Endothelial cell of umbilical vein (primary cell): ENCODE results near the gene IQCE. TPM values are rescaled to one million over a fixed set of nuclear protein-coding genes. Genes with fewer than 3 reads are reported as not detected.
A peak's percentile ranks its signal among the peaks of the same experiment; 100 is the strongest.
"Not testable (repeated sequence)": the region's sequence is repeated elsewhere in the genome, so short reads cannot be mapped to it uniquely, and the experiment has no call there.

ENCODE experiments used
- BruUV-seq: library from RNA; stranded (reverse); fragments of 400-500 nt; replicated peaks from 2 replicates; lab custom pipeline; 2021; lab: Mats Ljungman, UMichigan
- CTCF ChIA-PET: fragments of 300-600, 350-600 bp; sonication (Branson Sonifier 250); formaldehyde crosslinking; loops from one replicate; lab custom pipeline; 2021; ENCODE audit warnings: antibody characterized with exemption, inconsistent platforms; lab: Charles Lee
- POLR2A ChIA-PET: fragments of 300-600, 350-600 bp; sonication (Branson Sonifier 250); formaldehyde crosslinking; loops from one replicate; lab custom pipeline; 2021; ENCODE audit warnings: antibody characterized with exemption, inconsistent platforms; lab: Charles Lee
- DNase-seq: peaks from one replicate; pipeline ENCODE4 v3.0.0-alpha.2; 2011; ENCODE audit warnings: low read depth, low spot score
- FAIRE-seq: peaks from 2 replicates; lab custom pipeline; 2011; peaks lifted over from hg19 to GRCh38; lab: Jason Lieb, UNC
- H2AFZ ChIP-seq: 2 replicates; pipeline ENCODE4 v1.6.0; 2012; ENCODE audit warnings: low read depth, low read length, control low read depth, inconsistent platforms
- H3K27ac ChIP-seq: 2 replicates; pipeline ENCODE4 v1.5.1; 2011; ENCODE audit warnings: low read depth, mild to moderate bottlenecking, control low read depth, low read length, moderate library complexity; ENCODE audit not compliant: insufficient read depth
- H3K27me3 ChIP-seq, 2 experiments: 2 replicates each; pipeline versions ENCODE4 v1.6.0 to v1.6.1; 2011; ENCODE audit warnings: low read length in 2 of 2, mixed read lengths in 1 of 2; ENCODE audit not compliant: control insufficient read depth in 2 of 2, insufficient read depth in 2 of 2
- H3K36me3 ChIP-seq, 2 experiments: 2 replicates in 1 of 2; 3 replicates in 1 of 2; pipeline ENCODE4 v1.5.1; 2011; ENCODE audit warnings: low read length in 2 of 2, mild to moderate bottlenecking in 1 of 2, moderate library complexity in 1 of 2; ENCODE audit not compliant: control insufficient read depth in 2 of 2, insufficient read depth in 2 of 2; ENCODE audit errors: extremely low read depth in 1 of 2
- H3K4me1 ChIP-seq: 3 replicates; pipeline ENCODE4 v1.5.1; 2011; ENCODE audit warnings: mild to moderate bottlenecking, low read length; ENCODE audit not compliant: control insufficient read depth, insufficient read depth; ENCODE audit errors: extremely low read depth
- H3K4me2 ChIP-seq: 2 replicates; pipeline ENCODE4 v1.6.1; 2011; ENCODE audit warnings: low read length, control low read depth, mixed read lengths; ENCODE audit not compliant: insufficient read depth
- H3K4me3 ChIP-seq, 3 experiments: fragments of 200-600 bp in 1 of 3; sonication (generic), shearing (Covaris generic) in 1 of 3; replicated peaks in 1 of 3; 2 replicates each; pipeline ENCODE4 v1.5.1; 2011 to 2016; ENCODE audit warnings: control low read depth in 3 of 3, low read length in 3 of 3, mild to moderate bottlenecking in 2 of 3, inconsistent platforms in 1 of 3, low read depth in 1 of 3, moderate library complexity in 1 of 3; ENCODE audit not compliant: insufficient read depth in 1 of 3
- H3K79me2 ChIP-seq: 2 replicates; pipeline ENCODE4 v1.6.0; 2012; ENCODE audit warnings: low read length, inconsistent platforms; ENCODE audit not compliant: control insufficient read depth, insufficient read depth
- H3K9ac ChIP-seq: replicated peaks from 2 replicates; pipeline ENCODE3; 2011; ENCODE audit warnings: low read length, control low read depth; ENCODE audit not compliant: insufficient read depth; ENCODE audit errors: extremely low read depth
- H3K9me1 ChIP-seq: replicated peaks from 3 replicates; pipeline ENCODE4 v1.6.0; 2011; ENCODE audit warnings: mild to moderate bottlenecking, low read length; ENCODE audit not compliant: control insufficient read depth, insufficient read depth; ENCODE audit errors: extremely low read depth
- H3K9me3 ChIP-seq: replicated peaks from 2 replicates; pipeline ENCODE4 v1.5.1; 2012; ENCODE audit warnings: low read length, inconsistent platforms; ENCODE audit not compliant: control insufficient read depth, insufficient read depth
- H4K20me1 ChIP-seq: replicated peaks from 2 replicates; pipeline ENCODE3; 2011; ENCODE audit warnings: mild to moderate bottlenecking, low read length; ENCODE audit not compliant: control insufficient read depth, insufficient read depth; ENCODE audit errors: extremely low read depth
- FOS ChIP-seq: IDR thresholded peaks from 2 replicates; pipeline ENCODE4 v1.6.1; 2011; ENCODE audit warnings: mild to moderate bottlenecking, low read length, moderate library complexity, borderline replicate concordance; ENCODE audit not compliant: insufficient read depth
- POLR2AphosphoS5 ChIP-seq: IDR thresholded peaks from 2 replicates; pipeline ENCODE4 v1.6.1; 2012; ENCODE audit warnings: low read depth, mild to moderate bottlenecking, control low read depth, low read length, moderate library complexity; ENCODE audit not compliant: insufficient read depth
- dilution Hi-C: fragments of 300-500 bp; cut with MboI; formaldehyde crosslinking; loops from one replicate; pipeline ENCODE4 v1.15.0; 2019; ENCODE audit warnings: low sequenced_read_pairs; ENCODE audit not compliant: extremely low pct_ligation_motif_present
- intact Hi-C: fragments of 100-400 bp; cut with micrococcal nuclease; formaldehyde crosslinking; loops from one replicate; pipeline ENCODE4 v1.10.0; 2022
- polyA plus RNA-seq, 4 experiments: library from polyadenylated mRNA; depleted of rRNA in 3 of 4; stranded (reverse) in 3 of 4; unstranded in 1 of 4; fragments of >200 nt; gene quantifications; 2 replicates each; pipeline versions ENCODE4 v1.2.1 to v1.2.3, GENCODE V29; 2011 to 2012; ENCODE audit warnings: missing spikeins in 1 of 4
- total RNA-seq: library from RNA; stranded (reverse); gene quantifications from 2 replicates; pipeline ENCODE4 v1.2.3, GENCODE V29; 2021

The IQCE gene
- total and polyA plus RNA-seq, 2 donors (not counting 3 experiments of a cell fraction or from before 2014, with no cell fraction given), result 4.9 to 14.5 TPM

DNA sequence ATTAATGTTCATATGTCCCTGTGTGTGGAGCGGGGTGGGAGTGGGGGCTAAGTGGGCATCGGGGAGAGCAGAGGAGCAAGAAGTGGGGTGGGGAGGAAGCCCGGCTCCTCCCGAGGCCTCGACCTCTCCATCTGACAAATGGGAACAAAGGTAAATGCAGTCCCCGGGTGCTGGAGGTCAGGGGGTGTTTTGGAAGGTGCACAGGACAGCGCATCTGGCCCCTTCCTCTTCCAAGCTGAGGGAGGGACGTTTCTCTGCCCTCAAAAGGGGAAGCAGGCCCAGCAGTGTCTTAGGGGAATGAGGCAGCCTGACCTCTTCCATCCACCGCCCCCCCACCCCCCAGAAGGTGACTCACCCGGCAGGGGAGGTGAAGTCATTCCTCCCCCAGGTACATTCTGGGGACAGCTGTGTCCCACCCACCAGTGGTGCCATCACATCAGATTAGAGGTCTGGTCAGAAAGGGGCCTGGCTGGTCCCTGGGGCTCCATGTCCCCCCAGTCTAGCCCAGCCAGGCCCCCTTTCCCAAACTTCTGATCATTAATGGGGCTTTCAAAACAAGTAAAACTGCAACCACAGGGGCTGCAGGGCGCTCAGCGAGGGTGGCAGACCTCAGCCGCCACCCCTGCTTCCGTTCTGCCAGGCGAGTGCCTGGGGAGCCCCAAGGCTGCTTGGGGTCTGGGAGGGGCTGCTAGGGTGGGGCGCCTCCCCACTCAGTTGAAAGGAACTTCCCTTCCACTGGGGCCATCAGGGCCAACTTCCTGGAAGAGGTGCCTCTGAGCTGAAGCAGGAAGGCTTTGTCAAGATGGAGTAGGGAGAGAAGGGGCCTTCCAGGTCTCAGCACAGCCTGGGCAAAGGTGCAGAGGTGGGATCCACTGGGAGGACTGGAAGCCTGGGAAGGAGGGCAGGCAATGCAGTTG lies 28.4 kb upstream of the IQCE start:
- Histone ChIP-seq H3K4me1 (peaks cover 31% of the 10 kb centered on the region), H2AFZ (no peak overlapping the region), H3K9ac (peak overlapping the region; percentile 36), H3K36me3 (no peaks in the 10 kb centered on the region), H3K27ac (peak overlapping the region; percentile 24), H4K20me1 (no peaks in the 10 kb centered on the region), H3K27me3 (no peaks in the 10 kb centered on the region), H3K4me3 (no peak overlapping the region), H3K9me3 (no peaks in the 10 kb centered on the region), H3K79me2 (no peaks in the 10 kb centered on the region), H3K4me2 (peak overlapping the region; percentile 20), H3K9me1 (no peaks in the 10 kb centered on the region)
- TF ChIP-seq FOS (peak; percentile 59), POLR2AphosphoS5 (no peak)
- DNase-seq, result no peak
- intact Hi-C loops (no loop called here), dilution Hi-C loops (no loop called here)
- BruUV-seq, result no TSS peak
- CTCF ChIA-PET, result interaction anchor here (0.7 kb wide), 1 partner anchor 101 kb away, joined by 3 read pairs; no protein-coding TSS in a partner anchor
- POLR2A ChIA-PET, result no interaction called here
- FAIRE-seq, result peak; percentile 4

DNA sequence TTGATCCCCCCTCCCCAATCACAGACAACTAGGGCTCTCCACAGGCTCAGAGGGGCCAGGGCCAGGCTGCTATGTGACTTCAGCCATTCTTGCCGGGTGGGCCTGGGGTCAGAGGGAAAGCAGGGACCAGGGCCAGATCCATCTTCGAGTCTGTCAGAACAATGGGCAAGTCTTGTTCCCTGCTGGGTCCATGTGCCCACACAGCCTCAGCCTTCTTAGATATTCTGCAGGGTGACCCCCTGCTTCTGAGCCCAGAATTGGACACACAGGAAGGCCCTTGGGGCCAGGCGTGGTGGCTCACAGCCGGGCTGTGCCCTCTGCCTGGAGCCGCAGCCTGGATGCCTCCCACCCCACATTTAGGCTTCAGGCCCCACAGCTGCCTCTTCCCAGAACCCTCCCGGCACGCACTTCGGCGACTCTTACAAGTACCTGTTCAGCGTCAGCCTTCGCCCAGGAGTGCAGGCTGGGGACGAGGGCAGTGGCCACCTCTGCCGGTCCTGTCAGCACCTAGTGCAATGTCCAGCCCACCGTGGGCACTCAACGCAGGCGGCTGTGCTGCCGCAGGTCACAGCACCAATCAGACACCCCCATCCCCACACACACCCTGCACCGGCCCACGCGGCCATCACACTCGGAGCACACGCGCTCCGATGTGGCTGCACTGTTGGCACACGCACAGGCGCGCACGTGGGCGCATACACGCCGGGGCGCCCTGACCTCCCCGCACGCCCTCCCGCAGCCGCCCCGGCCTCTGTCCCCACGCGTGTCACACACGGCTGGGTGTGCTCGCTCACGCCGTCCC lies 27.6 kb upstream of the IQCE start:
- H3K27ac ChIP-seq, H3K36me3 ChIP-seq, CTCF ChIA-PET, H3K27me3 ChIP-seq, H3K79me2 ChIP-seq, POLR2A ChIA-PET, intact Hi-C loops, BruUV-seq, DNase-seq, H3K9me3 ChIP-seq, H3K4me2 ChIP-seq, H3K9me1 ChIP-seq, H4K20me1 ChIP-seq, H3K9ac ChIP-seq, H2AFZ ChIP-seq, dilution Hi-C loops, H3K4me3 ChIP-seq: not testable (repeated sequence)
- peaks cover 31% of the 10 kb centered on the region for H3K4me1 ChIP-seq
- FAIRE-seq, result peak; percentile 57

DNA sequence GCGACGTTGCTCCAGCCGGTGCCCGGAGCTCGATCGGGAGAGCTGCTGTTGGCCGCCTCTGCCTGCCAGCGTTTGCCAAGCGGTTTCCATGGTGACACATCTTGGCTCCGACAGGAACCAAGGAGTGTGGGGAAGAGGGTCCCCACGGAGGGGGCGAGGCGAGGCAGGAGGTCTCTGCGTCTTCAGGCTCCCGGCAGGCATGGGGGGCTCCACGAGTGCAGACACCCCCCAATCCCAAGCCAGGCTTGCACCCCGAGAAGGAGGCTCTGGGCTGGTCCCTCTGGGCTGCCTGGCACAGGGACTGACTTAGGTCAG lies 27.0 kb upstream of the IQCE start:
- H3K36me3 ChIP-seq, H4K20me1 ChIP-seq, DNase-seq, dilution Hi-C loops, H3K4me2 ChIP-seq, H3K9ac ChIP-seq, intact Hi-C loops, H3K9me1 ChIP-seq, POLR2A ChIA-PET, H3K27ac ChIP-seq, H2AFZ ChIP-seq, H3K9me3 ChIP-seq, H3K27me3 ChIP-seq, H3K4me3 ChIP-seq, BruUV-seq, H3K79me2 ChIP-seq, CTCF ChIA-PET: not testable (repeated sequence)
- H3K4me1 ChIP-seq, result peaks cover 31% of the 10 kb centered on the region
- peak; percentile 53 for FAIRE-seq
